ENCODE results near the gene FAM9C. TPM values are rescaled to one million over a fixed set of nuclear protein-coding genes. Genes with fewer than 3 reads are reported as not detected.

The FAM9C gene
- total RNA-seq, 1 donor from 2014 or later: not detected

DNA sequence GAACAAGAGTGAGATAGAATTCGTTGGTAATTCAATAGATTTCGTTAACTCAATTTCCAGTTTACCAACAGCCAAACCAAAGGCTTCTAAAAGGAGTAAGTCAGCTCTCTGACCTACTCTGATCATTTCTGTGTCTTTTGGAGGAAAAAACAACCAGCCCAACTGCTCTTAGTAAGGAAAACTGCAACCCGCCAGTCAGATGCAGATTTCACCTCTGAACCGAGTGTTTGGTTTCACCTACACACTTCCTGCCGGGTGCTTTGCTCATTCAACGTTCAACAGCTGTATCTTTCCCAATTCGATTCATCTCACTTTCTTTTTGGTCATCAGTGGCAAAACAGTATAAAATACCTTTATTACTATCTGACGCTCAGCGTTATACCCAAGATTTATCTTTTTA is 45.0 kb downstream of the FAM9C start:
- Mint-ChIP-seq H3K27ac (ENCODE audit: unreplicated experiment) (peak overlapping the region; percentile 22), H3K4me3 (ENCODE audit: unreplicated experiment) (no peak overlapping the region), H3K9me3 (ENCODE audit: low read depth) (peaks cover 2% of the 10 kb centered on the region), H3K4me1 (ENCODE audit: low read depth) (peaks cover 26% of the 10 kb centered on the region), H3K27me3 (ENCODE audit: low read depth) (no peaks in the 10 kb centered on the region), H3K36me3 (ENCODE audit: low read depth) (no peaks in the 10 kb centered on the region)
- TF ChIP-seq, protein P1, sequence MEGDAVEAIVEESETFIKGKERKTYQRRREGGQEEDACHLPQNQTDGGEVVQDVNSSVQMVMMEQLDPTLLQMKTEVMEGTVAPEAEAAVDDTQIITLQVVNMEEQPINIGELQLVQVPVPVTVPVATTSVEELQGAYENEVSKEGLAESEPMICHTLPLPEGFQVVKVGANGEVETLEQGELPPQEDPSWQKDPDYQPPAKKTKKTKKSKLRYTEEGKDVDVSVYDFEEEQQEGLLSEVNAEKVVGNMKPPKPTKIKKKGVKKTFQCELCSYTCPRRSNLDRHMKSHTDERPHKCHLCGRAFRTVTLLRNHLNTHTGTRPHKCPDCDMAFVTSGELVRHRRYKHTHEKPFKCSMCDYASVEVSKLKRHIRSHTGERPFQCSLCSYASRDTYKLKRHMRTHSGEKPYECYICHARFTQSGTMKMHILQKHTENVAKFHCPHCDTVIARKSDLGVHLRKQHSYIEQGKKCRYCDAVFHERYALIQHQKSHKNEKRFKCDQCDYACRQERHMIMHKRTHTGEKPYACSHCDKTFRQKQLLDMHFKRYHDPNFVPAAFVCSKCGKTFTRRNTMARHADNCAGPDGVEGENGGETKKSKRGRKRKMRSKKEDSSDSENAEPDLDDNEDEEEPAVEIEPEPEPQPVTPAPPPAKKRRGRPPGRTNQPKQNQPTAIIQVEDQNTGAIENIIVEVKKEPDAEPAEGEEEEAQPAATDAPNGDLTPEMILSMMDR (IDR thresholded peaks at IDR 0.05): no peak
- DNase-seq (ENCODE audit: low spot score): no peak

GRCh38 chrX:12997906-12998687 is 46.3 kb downstream of the FAM9C start:
- Mint-ChIP-seq H3K27ac (ENCODE audit: unreplicated experiment) (no peak overlapping the region), H3K27me3 (ENCODE audit: low read depth) (no peaks in the 10 kb centered on the region)
- DNase-seq (ENCODE audit: low spot score): no peak

GRCh38 chrX:12996934-12997435 is 47.4 kb downstream of the FAM9C start:
- peaks cover 5% of the 10 kb centered on the region for H3K9me3 Mint-ChIP-seq (ENCODE audit: low read depth)
- no peak for DNase-seq (ENCODE audit: low spot score)
- no peak overlapping the region for H3K4me3 Mint-ChIP-seq (ENCODE audit: unreplicated experiment)
- H3K36me3 Mint-ChIP-seq (ENCODE audit: low read depth): no peaks in the 10 kb centered on the region
- TF ChIP-seq, protein P1 (IDR thresholded peaks at IDR 0.05): no peak
- no peak overlapping the region for H3K27ac Mint-ChIP-seq (ENCODE audit: unreplicated experiment)
- H3K4me1 Mint-ChIP-seq (ENCODE audit: low read depth): peaks cover 35% of the 10 kb centered on the region
- H3K27me3 Mint-ChIP-seq (ENCODE audit: low read depth): no peaks in the 10 kb centered on the region

More at GRCh38 chrX:12997906-12998687, 46.3 kb downstream of the FAM9C start:
- TF ChIP-seq, protein P1 (IDR thresholded peaks at IDR 0.05): no peak
- no peaks in the 10 kb centered on the region for H3K36me3 Mint-ChIP-seq (ENCODE audit: low read depth)
- peaks cover 5% of the 10 kb centered on the region for H3K9me3 Mint-ChIP-seq (ENCODE audit: low read depth)
- H3K4me3 Mint-ChIP-seq (ENCODE audit: unreplicated experiment): no peak overlapping the region
- H3K4me1 Mint-ChIP-seq (ENCODE audit: low read depth): peaks cover 32% of the 10 kb centered on the region

DNA sequence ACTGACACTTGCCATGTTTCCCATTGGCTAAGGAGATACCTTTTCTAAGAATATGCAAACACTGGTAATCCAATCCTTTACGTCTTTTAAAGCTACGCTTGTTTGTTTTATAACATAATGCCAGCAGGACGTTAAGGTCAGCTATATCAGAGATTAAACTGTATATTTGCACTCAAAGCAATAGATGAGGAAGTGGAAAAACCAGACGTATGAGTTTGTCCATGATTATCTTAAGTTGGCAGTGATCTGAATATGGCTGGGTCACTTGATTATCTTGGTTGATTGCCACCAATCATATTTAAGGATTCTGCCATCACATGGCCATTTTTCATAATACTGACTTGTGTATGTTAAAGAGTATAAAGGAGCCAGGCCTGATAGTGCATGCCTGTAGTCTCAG is 50.1 kb downstream of the FAM9C start:
- TF ChIP-seq, protein P1 (IDR thresholded peaks at IDR 0.05): no peak

DNA sequence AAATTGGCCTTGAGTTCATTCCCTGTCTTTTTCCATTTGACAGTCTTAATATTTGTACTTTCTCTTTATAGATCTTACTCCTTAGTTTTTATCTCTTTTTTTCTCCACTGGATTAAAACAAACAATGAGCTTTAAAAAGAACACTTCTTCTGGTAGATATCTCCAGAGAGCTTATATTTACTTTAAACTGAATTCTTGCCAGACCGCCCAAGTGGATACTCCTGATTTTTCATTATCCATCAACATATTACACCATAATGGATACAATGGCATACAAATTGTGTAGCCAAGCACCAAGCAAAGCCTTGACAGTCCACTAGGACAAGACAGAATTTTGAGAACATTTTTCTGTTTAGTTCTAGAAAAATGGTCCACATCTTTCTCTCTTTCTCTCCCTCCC is 50.6 kb downstream of the FAM9C start:
- Mint-ChIP-seq H3K4me1 (ENCODE audit: low read depth) (peaks cover 29% of the 10 kb centered on the region), H3K27ac (ENCODE audit: unreplicated experiment) (no peak overlapping the region), H3K27me3 (ENCODE audit: low read depth) (no peaks in the 10 kb centered on the region), H3K4me3 (ENCODE audit: unreplicated experiment) (no peak overlapping the region), H3K36me3 (ENCODE audit: low read depth) (no peaks in the 10 kb centered on the region), H3K9me3 (ENCODE audit: low read depth) (peaks cover 10% of the 10 kb centered on the region)
- TF ChIP-seq, protein P1 (IDR thresholded peaks at IDR 0.05): no peak
- no peak for DNase-seq (ENCODE audit: low spot score)

More for the DNA sequence above, 50.1 kb downstream of the FAM9C start:
- H3K4me3 Mint-ChIP-seq (ENCODE audit: unreplicated experiment): no peak overlapping the region
- peaks cover 10% of the 10 kb centered on the region for H3K9me3 Mint-ChIP-seq (ENCODE audit: low read depth)
- H3K36me3 Mint-ChIP-seq (ENCODE audit: low read depth): no peaks in the 10 kb centered on the region
- H3K4me1 Mint-ChIP-seq (ENCODE audit: low read depth): peaks cover 24% of the 10 kb centered on the region
- H3K27ac Mint-ChIP-seq (ENCODE audit: unreplicated experiment): no peak overlapping the region
- no peak for DNase-seq (ENCODE audit: low spot score)
- H3K27me3 Mint-ChIP-seq (ENCODE audit: low read depth): no peaks in the 10 kb centered on the region

Measured in chondrocyte (in vitro differentiated cells).